ENCODE data around the gene UTP3.
A peak's percentile ranks its signal among the peaks of the same experiment; 100 is the strongest.
"Not testable (repeated sequence)": the region's sequence is repeated elsewhere in the genome, so short reads cannot be mapped to it uniquely, and the experiment has no call there.

UTP3 gene

GRCh38 chr4:70660106-70660505 is 28.2 kb upstream of the UTP3 start:
- DNase-seq (ENCODE audit: low read depth, low spot score): no peak
- no peak overlapping the region for H3K4me3 ChIP-seq (ENCODE audit: low read depth, low read length)
- in situ Hi-C loops (cut with HindIII; ENCODE audit: low sequenced_read_pairs): no loop called here
- TF ChIP-seq CTCF (IDR thresholded peaks at IDR 0.05; ENCODE audit: low read depth, low read length): no peak

- in situ Hi-C loops (cut with HindIII; ENCODE audit: low sequenced_read_pairs); H3K4me3 ChIP-seq (ENCODE audit: low read depth, low read length); DNase-seq (ENCODE audit: low read depth, low spot score): not testable (repeated sequence)
Measured at GRCh38 chr4:70661309-70661922, 26.9 kb upstream of the UTP3 start.

GRCh38 chr4:70666369-70666768 is 22.0 kb upstream of the UTP3 start, which contains the start of gene JCHAIN:
JCHAIN (minus strand) TSS chr4:70666508; CDS start chr4:70666490, 18 bp downstream.
- peak; percentile 16 for DNase-seq (ENCODE audit: low read depth, low spot score)
- TF ChIP-seq CTCF (IDR thresholded peaks at IDR 0.05; ENCODE audit: low read depth, low read length): no peak
- in situ Hi-C loops (cut with HindIII; ENCODE audit: low sequenced_read_pairs): no loop called here
- no peak within 1 kb of the TSS for H3K4me3 ChIP-seq (ENCODE audit: low read depth, low read length)

GRCh38 chr4:70667740-70668535 is 20.4 kb upstream of the UTP3 start:
- H3K4me3 ChIP-seq (ENCODE audit: low read depth, low read length): no peak overlapping the region
- TF ChIP-seq CTCF (IDR thresholded peaks at IDR 0.05; ENCODE audit: low read depth, low read length): no peak
- DNase-seq (ENCODE audit: low read depth, low spot score): no peak
- in situ Hi-C loops (cut with HindIII; ENCODE audit: low sequenced_read_pairs): no loop called here

- no peak for TF ChIP-seq CTCF (IDR thresholded peaks at IDR 0.05; ENCODE audit: low read depth, low read length)
- peak; percentile 35 for DNase-seq (ENCODE audit: low read depth, low spot score)
- H3K4me3 ChIP-seq (ENCODE audit: low read depth, low read length): no peak overlapping the region
- in situ Hi-C loops (cut with HindIII; ENCODE audit: low sequenced_read_pairs): no loop called here
Measured at GRCh38 chr4:70670332-70671014, 17.9 kb upstream of the UTP3 start.

- in situ Hi-C loops (cut with HindIII; ENCODE audit: low sequenced_read_pairs): no loop called here
- TF ChIP-seq CTCF (IDR thresholded peaks at IDR 0.05; ENCODE audit: low read depth, low read length): no peak
- DNase-seq (ENCODE audit: low read depth, low spot score): no peak
- no peak overlapping the region for H3K4me3 ChIP-seq (ENCODE audit: low read depth, low read length)
Measured at GRCh38 chr4:70671091-70671490, 17.2 kb upstream of the UTP3 start.

GRCh38 chr4:70674191-70674590 is 14.1 kb upstream of the UTP3 start:
- in situ Hi-C loops (cut with HindIII; ENCODE audit: low sequenced_read_pairs): no loop called here
- no peak for DNase-seq (ENCODE audit: low read depth, low spot score)
- no peak for TF ChIP-seq CTCF (IDR thresholded peaks at IDR 0.05; ENCODE audit: low read depth, low read length)
- H3K4me3 ChIP-seq (ENCODE audit: low read depth, low read length): no peak overlapping the region
